CD8-positive, alpha-beta memory T cell (primary cell): ENCODE results near the gene TCAF1. TPM values are rescaled to one million over a fixed set of nuclear protein-coding genes. Genes with fewer than 3 reads are reported as not detected.

Source experiments
- CTCF ChIA-PET: fragments of 350-600 bp; sonication (Branson Sonifier 250); formaldehyde crosslinking; loops from one replicate; lab custom pipeline; 2021; ENCODE audit warnings: antibody characterized with exemption; lab: Charles Lee
- POLR2A ChIA-PET: fragments of 350-600 bp; sonication (Branson Sonifier 250); formaldehyde crosslinking; loops from one replicate; lab custom pipeline; 2021; ENCODE audit warnings: antibody characterized with exemption; lab: Charles Lee
- DNase-seq, 5 donors: peaks; one replicate each; pipeline versions ENCODE4 v3.0.0 to v3.0.0-alpha.2; 2020 to 2022; ENCODE audit warnings: mixed read lengths in 1 of 5
- H3K27ac ChIP-seq: one replicate; pipeline ENCODE4 v1.7.0; 2013; ENCODE audit warnings: low read depth, mild to moderate bottlenecking, low read length, moderate library complexity
- H3K27me3 ChIP-seq: 2 replicates; pipeline ENCODE4 v1.7.0; 2013; ENCODE audit warnings: low read length, mild to moderate bottlenecking; ENCODE audit not compliant: insufficient read depth, poor library complexity, severe bottlenecking
- H3K36me3 ChIP-seq: 2 replicates; pipeline ENCODE4 v1.7.0; 2013; ENCODE audit warnings: mild to moderate bottlenecking, low read length, moderate library complexity; ENCODE audit not compliant: insufficient read depth
- H3K4me1 ChIP-seq: 2 replicates; pipeline ENCODE4 v1.7.0; 2013; ENCODE audit warnings: mild to moderate bottlenecking, low read length, moderate library complexity; ENCODE audit not compliant: insufficient read depth
- H3K4me3 ChIP-seq: 2 replicates; pipeline ENCODE4 v1.7.0; 2013; ENCODE audit warnings: mild to moderate bottlenecking, low read length
- H3K9me3 ChIP-seq: 2 replicates; pipeline ENCODE4 v1.7.0; 2013; ENCODE audit warnings: mild to moderate bottlenecking, low read length
- H3K27ac Mint-ChIP-seq, 8 donors: one replicate each; pipeline ENCODE4 v1.8.0; 2020 to 2021; ENCODE audit warnings: mixed read lengths in 8 of 8, mild to moderate bottlenecking in 6 of 8, inconsistent platforms in 3 of 8, moderate library complexity in 3 of 8
- H3K27me3 Mint-ChIP-seq, 2 donors: one replicate each; pipeline ENCODE4 v1.8.0; 2020 to 2021; ENCODE audit warnings: mixed read lengths in 2 of 2, mild to moderate bottlenecking in 1 of 2, moderate library complexity in 1 of 2
- H3K36me3 Mint-ChIP-seq, 3 donors: one replicate each; pipeline ENCODE4 v1.8.0; 2020 to 2021; ENCODE audit warnings: mixed read lengths in 3 of 3, inconsistent platforms in 1 of 3, mild to moderate bottlenecking in 1 of 3
- H3K4me1 Mint-ChIP-seq, 3 donors: one replicate each; pipeline ENCODE4 v1.8.0; 2020 to 2021; ENCODE audit warnings: mixed read lengths in 3 of 3, inconsistent platforms in 1 of 3, mild to moderate bottlenecking in 1 of 3
- H3K4me3 Mint-ChIP-seq, 7 donors: one replicate each; pipeline ENCODE4 v1.8.0; 2020 to 2021; ENCODE audit warnings: mixed read lengths in 7 of 7, mild to moderate bottlenecking in 6 of 7, moderate library complexity in 4 of 7, inconsistent platforms in 2 of 7
- H3K9me3 Mint-ChIP-seq, 5 donors: one replicate each; pipeline ENCODE4 v1.8.0; 2020 to 2022; ENCODE audit warnings: mixed read lengths in 5 of 5, mild to moderate bottlenecking in 3 of 5, moderate library complexity in 2 of 5, inconsistent platforms in 1 of 5
- polyA plus RNA-seq: library from polyadenylated mRNA; unstranded; fragments of 300-500 nt; fragmentation: Illumina TruSeq; gene quantifications from one replicate; pipeline ENCODE4 v1.2.3, GENCODE V29; 2021
- total RNA-seq, 2 experiments: library from RNA; stranded (reverse); gene quantifications; one replicate each; pipeline ENCODE4 v1.2.3, GENCODE V29; 2021

Gene TCAF1
- total and polyA plus RNA-seq, 3 experiments from 2014 or later, result 11.8 to 15.0 (median 13.6) TPM

GRCh38 chr7:143896667-143897066 lies 5.3 kb downstream of the TCAF1 start:
- Mint-ChIP-seq H3K27me3 (no peaks in the 10 kb centered on the region), H3K4me3 (no peak overlapping the region), H3K9me3 (no peaks in the 10 kb centered on the region), H3K27ac (no peak overlapping the region), H3K36me3 (peaks cover 0 to 3% (median under 1%) of the 10 kb centered on the region in 3 donors), H3K4me1 (peaks cover 31 to 46% (median 43%) of the 10 kb centered on the region in 3 donors)
- no peak overlapping the region for H3K4me3 ChIP-seq
- H3K27me3 ChIP-seq, result no peaks in the 10 kb centered on the region
- peaks cover 18% of the 10 kb centered on the region for H3K4me1 ChIP-seq
- DNase-seq, result no peak
- H3K27ac ChIP-seq, result no peak overlapping the region
- no peaks in the 10 kb centered on the region for H3K9me3 ChIP-seq
- POLR2A ChIA-PET, result no interaction called here
- CTCF ChIA-PET, result interaction anchor here (0.8 kb wide), 1 partner anchor 15 kb away, joined by 3 read pairs; no protein-coding TSS in a partner anchor
- H3K36me3 ChIP-seq, result no peaks in the 10 kb centered on the region

- H3K27ac Mint-ChIP-seq, result peak overlapping the region in 3 of 8 donors; percentile 4 to 28 (median 19)
- H3K9me3 Mint-ChIP-seq, result peaks cover 0 to 5% (median 3%) of the 10 kb centered on the region in 5 donors
- peaks cover 8 to 14% (median 11%) of the 10 kb centered on the region in 3 donors for H3K4me1 Mint-ChIP-seq
- no peak overlapping the region for H3K27ac ChIP-seq
- H3K36me3 Mint-ChIP-seq, result peaks cover 6 to 26% (median 9%) of the 10 kb centered on the region in 3 donors
- POLR2A ChIA-PET, result no interaction called here
- DNase-seq, result peak in 2 of 5 donors; percentile 10 to 45
- no peak overlapping the region for H3K4me3 ChIP-seq
- CTCF ChIA-PET, result interaction anchor here (0.8 to 2.6 kb wide), 4 partner anchors 9 to 156 kb away, joined by 3 to 25 read pairs (median 6); partner anchors contain the start of gene TCAF1
- peak overlapping the region in 2 of 7 donors; percentile 33 to 48 for H3K4me3 Mint-ChIP-seq
- no peaks in the 10 kb centered on the region for H3K9me3 ChIP-seq
- H3K27me3 ChIP-seq, result no peaks in the 10 kb centered on the region
- no peaks in the 10 kb centered on the region for H3K36me3 ChIP-seq
- H3K27me3 Mint-ChIP-seq, result peaks cover 0 to 16% of the 10 kb centered on the region in 2 donors
- no peaks in the 10 kb centered on the region for H3K4me1 ChIP-seq
These were observed 9.3 kb downstream of the TCAF1 start for GRCh38 chr7:143892527-143893300.

GRCh38 chr7:143891457-143891856 lies 10.5 kb downstream of the TCAF1 start:
- H3K27ac ChIP-seq, result no peak overlapping the region
- Mint-ChIP-seq H3K9me3 (peaks cover 0 to 5% (median 3%) of the 10 kb centered on the region in 5 donors), H3K36me3 (peaks cover 6 to 26% (median 9%) of the 10 kb centered on the region in 3 donors), H3K4me1 (peaks cover 9 to 16% (median 11%) of the 10 kb centered on the region in 3 donors), H3K27ac (no peak overlapping the region), H3K27me3 (peaks cover 3 to 26% of the 10 kb centered on the region in 2 donors), H3K4me3 (peak overlapping the region in 1 of 7 donors; percentile 21)
- H3K27me3 ChIP-seq, result no peaks in the 10 kb centered on the region
- CTCF ChIA-PET, result interaction anchor here (2.6 kb wide), 1 partner anchor 10 kb away, joined by 25 read pairs; the partner anchor contains the start of gene TCAF1
- no peak for DNase-seq
- POLR2A ChIA-PET, result no interaction called here
- no peaks in the 10 kb centered on the region for H3K9me3 ChIP-seq
- no peak overlapping the region for H3K4me3 ChIP-seq
- H3K36me3 ChIP-seq, result no peaks in the 10 kb centered on the region
- H3K4me1 ChIP-seq, result no peaks in the 10 kb centered on the region

- H3K27me3 Mint-ChIP-seq, result peaks cover 6 to 32% of the 10 kb centered on the region in 2 donors
- Histone ChIP-seq H3K9me3 (no peaks in the 10 kb centered on the region), H3K27me3 (peaks cover 5% of the 10 kb centered on the region), H3K4me1 (no peaks in the 10 kb centered on the region), H3K27ac (no peak overlapping the region), H3K4me3 (no peak overlapping the region), H3K36me3 (no peaks in the 10 kb centered on the region)
- no peak overlapping the region for H3K27ac Mint-ChIP-seq
- ChIA-PET CTCF (interaction anchor here (1.2 kb wide), 1 partner anchor 10 kb away, joined by 4 read pairs; no protein-coding TSS in a partner anchor), POLR2A (interaction anchor here (0.6 kb wide), 1 partner anchor 9 kb away, joined by 3 read pairs; no protein-coding TSS in a partner anchor)
- H3K9me3 Mint-ChIP-seq, result peaks cover 0 to 5% (median 3%) of the 10 kb centered on the region in 5 donors
- peaks cover 6 to 26% (median 9%) of the 10 kb centered on the region in 3 donors for H3K36me3 Mint-ChIP-seq
- no peak for DNase-seq
- H3K4me3 Mint-ChIP-seq, result no peak overlapping the region
- peaks cover 8 to 18% (median 15%) of the 10 kb centered on the region in 3 donors for H3K4me1 Mint-ChIP-seq
These were observed 11.4 kb downstream of the TCAF1 start for GRCh38 chr7:143890558-143890957.

GRCh38 chr7:143889068-143889467 lies 12.9 kb downstream of the TCAF1 start:
- H3K4me3 ChIP-seq, result no peak overlapping the region
- H3K36me3 ChIP-seq, result no peaks in the 10 kb centered on the region
- Mint-ChIP-seq H3K9me3 (peaks cover 0 to 5% (median 3%) of the 10 kb centered on the region in 5 donors), H3K4me1 (peaks cover 11 to 27% (median 26%) of the 10 kb centered on the region in 3 donors), H3K27ac (no peak overlapping the region), H3K27me3 (peaks cover 12 to 44% of the 10 kb centered on the region in 2 donors), H3K36me3 (peaks cover 6 to 30% (median 9%) of the 10 kb centered on the region in 3 donors), H3K4me3 (no peak overlapping the region)
- DNase-seq, result no peak
- no peaks in the 10 kb centered on the region for H3K4me1 ChIP-seq
- H3K27ac ChIP-seq, result no peak overlapping the region
- CTCF ChIA-PET, result no interaction called here
- H3K27me3 ChIP-seq, result peaks cover 5% of the 10 kb centered on the region
- no peaks in the 10 kb centered on the region for H3K9me3 ChIP-seq
- POLR2A ChIA-PET, result no interaction called here

- CTCF ChIA-PET, result interaction anchor here (2.6 kb wide), 1 partner anchor 15 kb away, joined by 10 read pairs; the partner anchor contains the start of gene TCAF1
- Mint-ChIP-seq H3K4me1 (peaks cover 16 to 35% (median 32%) of the 10 kb centered on the region in 3 donors), H3K4me3 (peak overlapping the region in 1 of 7 donors; percentile 1), H3K36me3 (peaks cover 6 to 34% (median 9%) of the 10 kb centered on the region in 3 donors), H3K27ac (no peak overlapping the region), H3K27me3 (peaks cover 22 to 58% of the 10 kb centered on the region in 2 donors), H3K9me3 (peaks cover 0 to 5% (median 3%) of the 10 kb centered on the region in 5 donors)
- no peak overlapping the region for H3K4me3 ChIP-seq
- POLR2A ChIA-PET, result no interaction called here
- DNase-seq, result no peak
- no peaks in the 10 kb centered on the region for H3K36me3 ChIP-seq
- H3K9me3 ChIP-seq, result no peaks in the 10 kb centered on the region
- H3K4me1 ChIP-seq, result no peaks in the 10 kb centered on the region
- H3K27ac ChIP-seq, result no peak overlapping the region
- peaks cover 5% of the 10 kb centered on the region for H3K27me3 ChIP-seq
These were observed 15.0 kb downstream of the TCAF1 start for GRCh38 chr7:143886826-143887477.

GRCh38 chr7:143885951-143886350 lies 16.0 kb downstream of the TCAF1 start:
- peaks cover 5% of the 10 kb centered on the region for H3K27me3 ChIP-seq

More at GRCh38 chr7:143885951-143886350, 16.0 kb downstream of the TCAF1 start:
- H3K4me1 ChIP-seq, result no peaks in the 10 kb centered on the region
- H3K4me3 ChIP-seq, result no peak overlapping the region
- Mint-ChIP-seq H3K27ac (no peak overlapping the region), H3K4me3 (no peak overlapping the region), H3K4me1 (peaks cover 16 to 35% (median 32%) of the 10 kb centered on the region in 3 donors), H3K27me3 (peaks cover 22 to 58% of the 10 kb centered on the region in 2 donors), H3K36me3 (peaks cover 8 to 30% (median 9%) of the 10 kb centered on the region in 3 donors), H3K9me3 (peaks cover 0 to 5% (median 0%) of the 10 kb centered on the region in 5 donors)
- POLR2A ChIA-PET, result no interaction called here
- no peak for DNase-seq
- CTCF ChIA-PET, result interaction anchor here (2.6 kb wide), 1 partner anchor 16 kb away, joined by 10 read pairs; the partner anchor contains the start of gene TCAF1
- no peaks in the 10 kb centered on the region for H3K9me3 ChIP-seq
- no peak overlapping the region for H3K27ac ChIP-seq
- no peaks in the 10 kb centered on the region for H3K36me3 ChIP-seq
